Measurements from ENCODE around the gene S100P. TPM values are rescaled to one million over a fixed set of nuclear protein-coding genes. Genes with fewer than 3 reads are reported as not detected.

Gene S100P
- total and polyA plus RNA-seq, 9 donors: 0.37 to 2.1 (median 0.86) TPM; not detected in 3

GRCh38 chr4:6703786-6704185, 10.1 kb downstream of the S100P start:
- H3K4me1 ChIP-seq (ENCODE audit: insufficient read depth): peaks cover 15% of the 10 kb centered on the region
- TF ChIP-seq POLR2A (IDR thresholded peaks at IDR 0.05) (no peak), CTCF (IDR thresholded peaks at IDR 0.05) (no peak), EP300 (IDR thresholded peaks at IDR 0.05) (no peak)
- no peak for DNase-seq
- intact Hi-C loops (cut with DNase I): no loop called here
- H3K36me3 ChIP-seq: no peaks in the 10 kb centered on the region
- no peak overlapping the region for H3K4me3 ChIP-seq
- H3K9me3 ChIP-seq: no peaks in the 10 kb centered on the region
- no peak overlapping the region for H3K27ac ChIP-seq
- no peaks in the 10 kb centered on the region for H3K27me3 ChIP-seq
- WGBS, 3 donors: 81 to 90% (median 83%) methylated on average over 3 of the region's 3 CpGs

- no peaks in the 10 kb centered on the region for H3K36me3 ChIP-seq
- no peaks in the 10 kb centered on the region for H3K27me3 ChIP-seq
- TF ChIP-seq CTCF (IDR thresholded peaks at IDR 0.05) (no peak), POLR2A (IDR thresholded peaks at IDR 0.05) (no peak), EP300 (IDR thresholded peaks at IDR 0.05) (no peak)
- H3K4me1 ChIP-seq (ENCODE audit: insufficient read depth): peaks cover 20% of the 10 kb centered on the region
- H3K4me3 ChIP-seq: no peak overlapping the region
- no peak overlapping the region for H3K27ac ChIP-seq
- 94 to 100% (median 97%) methylated on average over 2 of the region's 2 CpGs for WGBS, 3 donors
- no peaks in the 10 kb centered on the region for H3K9me3 ChIP-seq
- DNase-seq: no peak
- intact Hi-C loops (cut with DNase I): no loop called here
These were observed 12.0 kb downstream of the S100P start for GRCh38 chr4:6705646-6706045.

- Histone ChIP-seq H3K36me3 (no peaks in the 10 kb centered on the region), H3K4me3 (no peak overlapping the region), H3K4me1 (ENCODE audit: insufficient read depth) (peaks cover 20% of the 10 kb centered on the region), H3K27me3 (no peaks in the 10 kb centered on the region), H3K27ac (no peak overlapping the region), H3K9me3 (no peaks in the 10 kb centered on the region)
- 89 to 95% (median 94%) methylated on average over 5 of the region's 5 CpGs for WGBS, 3 donors
- TF ChIP-seq EP300 (IDR thresholded peaks at IDR 0.05) (no peak), CTCF (IDR thresholded peaks at IDR 0.05) (no peak), POLR2A (IDR thresholded peaks at IDR 0.05) (no peak)
- no peak for DNase-seq
- intact Hi-C loops (cut with DNase I): no loop called here
These were observed 12.5 kb downstream of the S100P start for GRCh38 chr4:6706173-6706572.

- 0 to 1% (median 0%) methylated on average over 72 of the region's 72 CpGs for WGBS, 3 donors
- H3K4me1 ChIP-seq (ENCODE audit: insufficient read depth): peaks cover 17% of the 10 kb centered on the region
- peak; percentile 51 for TF ChIP-seq POLR2A (IDR thresholded peaks at IDR 0.05)
- no peak for TF ChIP-seq EP300 (IDR thresholded peaks at IDR 0.05)
- TF ChIP-seq CTCF (IDR thresholded peaks at IDR 0.05): no peak
- peak within 1 kb of the TSS; percentile 59 to 63 for H3K27ac ChIP-seq
- intact Hi-C loops (cut with DNase I): loop anchor here in 2 of 4 donors (5.0 to 10.0 kb wide), 2 partner anchors 65 to 67 kb away; partner anchors contain the start of gene MRFAP1 (in 2 of the 2)
- peak within 1 kb of the TSS; percentile 81 for H3K4me3 ChIP-seq
- H3K9me3 ChIP-seq: no peaks in the 10 kb centered on the region
- peak; percentile 94 to 97 (median 96) for DNase-seq
- no peaks in the 10 kb centered on the region for H3K36me3 ChIP-seq
- no peaks in the 10 kb centered on the region for H3K27me3 ChIP-seq
These were observed 15.8 kb downstream of the S100P start, which contains the start of gene MRFAP1L1 for GRCh38 chr4:6709230-6710114. Gene MRFAP1L1 (minus strand): TSS chr4:6709865. CDS start chr4:6709629, 236 bp downstream.

Data from ovary (tissue), 9 donors.